SK-N-SH treated with all-trans-retinoic acid at 6 μM for 48 hours (cell line): Measurements from ENCODE around the gene SYNE2.

Source experiments
- ATAC-seq: fragments of 200-7000 bp; cut with Tn5 transposase; 3 replicates; pipeline ENCODE4 v1.9.1; 2020; ENCODE audit warnings: mild to moderate bottlenecking, moderate library complexity
- ARNTL ChIP-seq: fragments of 450-650 bp; formaldehyde crosslinking; IDR thresholded peaks from 2 replicates; pipeline ENCODE4 v1.5.0; 2020; ENCODE audit warnings: low read depth, mild to moderate bottlenecking, moderate library complexity, borderline replicate concordance
- BACH2 ChIP-seq: fragments of 250-450 bp; sonication (Bioruptor Pico); IDR thresholded peaks from 2 replicates; pipeline ENCODE4 v1.9.0; 2021; ENCODE audit warnings: mild to moderate bottlenecking, borderline replicate concordance
- CSDC2 ChIP-seq: fragments of 250-450 bp; sonication (Bioruptor Pico); IDR thresholded peaks from 2 replicates; pipeline ENCODE4 v1.5.0; 2020; ENCODE audit warnings: mild to moderate bottlenecking, moderate library complexity
- ESRRG ChIP-seq: fragments of 250-450 bp; sonication (Bioruptor Pico); IDR thresholded peaks from 2 replicates; pipeline ENCODE4 v1.6.1; 2021; ENCODE audit warnings: mild to moderate bottlenecking
- GLIS3 ChIP-seq: fragments of 250-450 bp; sonication (Bioruptor Pico); IDR thresholded peaks from 2 replicates; pipeline ENCODE4 v1.5.0; 2020; ENCODE audit warnings: mild to moderate bottlenecking, moderate library complexity
- ISL1 ChIP-seq: fragments of 250-450 bp; sonication (Bioruptor Pico); IDR thresholded peaks from 2 replicates; pipeline ENCODE4 v2.1.2; 2022; ENCODE audit warnings: mild to moderate bottlenecking, moderate library complexity
- PPARA ChIP-seq: fragments of 250-450 bp; sonication (Bioruptor Pico); IDR thresholded peaks from 2 replicates; pipeline ENCODE4 v1.5.0; 2020; ENCODE audit warnings: mild to moderate bottlenecking, borderline replicate concordance
- RARB ChIP-seq: fragments of 250-450 bp; sonication (Bioruptor Pico); IDR thresholded peaks from 2 replicates; pipeline ENCODE4 v1.8.0; 2021; ENCODE audit warnings: mild to moderate bottlenecking, moderate library complexity
- SNAI2 ChIP-seq: fragments of 250-450 bp; sonication (Bioruptor Pico); IDR thresholded peaks from 2 replicates; pipeline ENCODE4 v1.5.0; 2020; ENCODE audit warnings: mild to moderate bottlenecking, moderate library complexity
- TCF4 ChIP-seq: fragments of 250-450 bp; sonication (Bioruptor Pico); IDR thresholded peaks from 2 replicates; pipeline ENCODE4 v1.8.0; 2021; ENCODE audit warnings: mild to moderate bottlenecking, moderate library complexity, borderline replicate concordance
- TOX ChIP-seq: fragments of 250-450 bp; sonication (Bioruptor Pico); IDR thresholded peaks from 2 replicates; pipeline ENCODE4 v1.8.0; 2021; ENCODE audit warnings: mild to moderate bottlenecking, moderate library complexity, borderline replicate concordance
- ZC3H10 ChIP-seq: fragments of 250-450 bp; sonication (Bioruptor Pico); IDR thresholded peaks from 2 replicates; pipeline ENCODE4 v1.5.1; 2021; ENCODE audit warnings: mild to moderate bottlenecking, moderate library complexity
- ZFP3 ChIP-seq: fragments of 250-450 bp; sonication (Bioruptor Pico); IDR thresholded peaks from 2 replicates; pipeline ENCODE4 v1.5.0; 2020; ENCODE audit warnings: mild to moderate bottlenecking, moderate library complexity
- ZFP30 ChIP-seq: fragments of 450-650 bp; formaldehyde crosslinking; IDR thresholded peaks from 2 replicates; pipeline ENCODE4 v1.5.0; 2022; ENCODE audit warnings: mild to moderate bottlenecking, moderate library complexity
- ZNF565 ChIP-seq: fragments of 450-650 bp; formaldehyde crosslinking; conservative IDR thresholded peaks from 2 replicates; pipeline ENCODE4 v1.5.0; 2020; ENCODE audit warnings: low read depth, mild to moderate bottlenecking, moderate library complexity
- ZNF70 ChIP-seq: fragments of 450-650 bp; formaldehyde crosslinking; IDR thresholded peaks from 2 replicates; pipeline ENCODE4 v1.5.0; 2020; ENCODE audit warnings: mild to moderate bottlenecking, moderate library complexity
- ZNF8 ChIP-seq: fragments of 450-650 bp; formaldehyde crosslinking; IDR thresholded peaks from 2 replicates; pipeline ENCODE4 v1.5.0; 2020; ENCODE audit warnings: mild to moderate bottlenecking, moderate library complexity
- TF ChIP-seq, protein P1 (sequence below): fragments of 250-450 bp; sonication (Bioruptor Pico); IDR thresholded peaks from 2 replicates; pipeline ENCODE4 v1.5.0; 2020; ENCODE audit warnings: mild to moderate bottlenecking, moderate library complexity
- TF ChIP-seq, protein P2 (sequence below): fragments of 250-450 bp; sonication (Bioruptor Pico); IDR thresholded peaks from 2 replicates; pipeline ENCODE4 v1.8.0; 2020; ENCODE audit warnings: mild to moderate bottlenecking, moderate library complexity, borderline replicate concordance
- TF ChIP-seq, protein P3 (sequence below): fragments of 250-450 bp; sonication (Bioruptor Pico); IDR thresholded peaks from 2 replicates; pipeline ENCODE4 v1.5.1; 2020; ENCODE audit warnings: low read depth, mild to moderate bottlenecking, moderate library complexity

SYNE2 gene

DNA sequence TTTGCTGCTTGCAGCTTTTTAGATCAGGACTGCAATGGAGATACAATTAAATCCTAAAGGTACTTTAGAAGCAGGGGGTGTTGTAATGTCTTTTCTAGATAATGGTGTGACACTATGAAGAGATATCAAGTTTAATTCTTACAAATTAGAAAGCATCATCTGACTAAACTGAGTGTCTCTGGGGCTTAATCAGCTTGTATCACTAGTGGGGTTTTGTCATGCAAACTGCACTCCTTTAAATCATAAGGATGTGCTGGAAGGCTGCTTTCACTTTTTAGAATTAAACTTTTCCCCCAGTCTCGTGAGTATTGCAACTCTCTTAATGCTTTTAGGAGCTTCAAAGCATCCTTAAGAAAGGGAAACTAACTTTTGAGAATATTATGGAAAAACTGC is 222.8 kb downstream of the SYNE2 start (continued):
- TF ChIP-seq, protein P1, sequence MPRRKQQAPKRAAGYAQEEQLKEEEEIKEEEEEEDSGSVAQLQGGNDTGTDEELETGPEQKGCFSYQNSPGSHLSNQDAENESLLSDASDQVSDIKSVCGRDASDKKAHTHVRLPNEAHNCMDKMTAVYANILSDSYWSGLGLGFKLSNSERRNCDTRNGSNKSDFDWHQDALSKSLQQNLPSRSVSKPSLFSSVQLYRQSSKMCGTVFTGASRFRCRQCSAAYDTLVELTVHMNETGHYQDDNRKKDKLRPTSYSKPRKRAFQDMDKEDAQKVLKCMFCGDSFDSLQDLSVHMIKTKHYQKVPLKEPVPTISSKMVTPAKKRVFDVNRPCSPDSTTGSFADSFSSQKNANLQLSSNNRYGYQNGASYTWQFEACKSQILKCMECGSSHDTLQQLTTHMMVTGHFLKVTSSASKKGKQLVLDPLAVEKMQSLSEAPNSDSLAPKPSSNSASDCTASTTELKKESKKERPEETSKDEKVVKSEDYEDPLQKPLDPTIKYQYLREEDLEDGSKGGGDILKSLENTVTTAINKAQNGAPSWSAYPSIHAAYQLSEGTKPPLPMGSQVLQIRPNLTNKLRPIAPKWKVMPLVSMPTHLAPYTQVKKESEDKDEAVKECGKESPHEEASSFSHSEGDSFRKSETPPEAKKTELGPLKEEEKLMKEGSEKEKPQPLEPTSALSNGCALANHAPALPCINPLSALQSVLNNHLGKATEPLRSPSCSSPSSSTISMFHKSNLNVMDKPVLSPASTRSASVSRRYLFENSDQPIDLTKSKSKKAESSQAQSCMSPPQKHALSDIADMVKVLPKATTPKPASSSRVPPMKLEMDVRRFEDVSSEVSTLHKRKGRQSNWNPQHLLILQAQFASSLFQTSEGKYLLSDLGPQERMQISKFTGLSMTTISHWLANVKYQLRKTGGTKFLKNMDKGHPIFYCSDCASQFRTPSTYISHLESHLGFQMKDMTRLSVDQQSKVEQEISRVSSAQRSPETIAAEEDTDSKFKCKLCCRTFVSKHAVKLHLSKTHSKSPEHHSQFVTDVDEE: no peak

DNA sequence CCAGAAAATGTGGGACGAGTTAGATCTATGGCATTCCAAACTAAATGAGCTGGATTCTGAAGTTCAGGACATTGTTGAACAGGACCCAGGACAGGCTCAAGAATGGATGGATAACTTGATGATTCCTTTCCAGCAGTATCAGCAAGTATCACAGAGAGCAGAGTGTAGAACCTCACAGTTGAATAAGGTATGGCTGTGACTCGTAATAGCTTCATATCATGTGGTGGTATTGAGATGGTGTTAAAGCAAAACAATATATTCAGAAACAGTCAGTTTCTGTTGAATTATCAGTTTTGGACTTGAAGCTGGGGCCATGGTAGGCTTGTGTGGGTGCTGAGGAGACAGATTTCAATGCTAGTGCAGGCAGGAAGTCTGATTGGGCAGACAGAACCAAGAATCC is 227.6 kb downstream of the SYNE2 start:
- no peak for TF ChIP-seq ZC3H10 (CRISPR knock-in tag)
- TF ChIP-seq PPARA (CRISPR knock-in tag): no peak
- TF ChIP-seq, protein P2, sequence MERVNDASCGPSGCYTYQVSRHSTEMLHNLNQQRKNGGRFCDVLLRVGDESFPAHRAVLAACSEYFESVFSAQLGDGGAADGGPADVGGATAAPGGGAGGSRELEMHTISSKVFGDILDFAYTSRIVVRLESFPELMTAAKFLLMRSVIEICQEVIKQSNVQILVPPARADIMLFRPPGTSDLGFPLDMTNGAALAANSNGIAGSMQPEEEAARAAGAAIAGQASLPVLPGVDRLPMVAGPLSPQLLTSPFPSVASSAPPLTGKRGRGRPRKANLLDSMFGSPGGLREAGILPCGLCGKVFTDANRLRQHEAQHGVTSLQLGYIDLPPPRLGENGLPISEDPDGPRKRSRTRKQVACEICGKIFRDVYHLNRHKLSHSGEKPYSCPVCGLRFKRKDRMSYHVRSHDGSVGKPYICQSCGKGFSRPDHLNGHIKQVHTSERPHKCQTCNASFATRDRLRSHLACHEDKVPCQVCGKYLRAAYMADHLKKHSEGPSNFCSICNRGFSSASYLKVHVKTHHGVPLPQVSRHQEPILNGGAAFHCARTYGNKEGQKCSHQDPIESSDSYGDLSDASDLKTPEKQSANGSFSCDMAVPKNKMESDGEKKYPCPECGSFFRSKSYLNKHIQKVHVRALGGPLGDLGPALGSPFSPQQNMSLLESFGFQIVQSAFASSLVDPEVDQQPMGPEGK (CRISPR knock-in tag): no peak
- TF ChIP-seq ISL1 (CRISPR knock-in tag): no peak
- TF ChIP-seq TCF4: no peak
- TF ChIP-seq ZNF565 (CRISPR knock-in tag): no peak
- TF ChIP-seq, protein P1: no peak
- no peak for TF ChIP-seq ZNF70 (CRISPR knock-in tag)
- TF ChIP-seq, protein P3, sequence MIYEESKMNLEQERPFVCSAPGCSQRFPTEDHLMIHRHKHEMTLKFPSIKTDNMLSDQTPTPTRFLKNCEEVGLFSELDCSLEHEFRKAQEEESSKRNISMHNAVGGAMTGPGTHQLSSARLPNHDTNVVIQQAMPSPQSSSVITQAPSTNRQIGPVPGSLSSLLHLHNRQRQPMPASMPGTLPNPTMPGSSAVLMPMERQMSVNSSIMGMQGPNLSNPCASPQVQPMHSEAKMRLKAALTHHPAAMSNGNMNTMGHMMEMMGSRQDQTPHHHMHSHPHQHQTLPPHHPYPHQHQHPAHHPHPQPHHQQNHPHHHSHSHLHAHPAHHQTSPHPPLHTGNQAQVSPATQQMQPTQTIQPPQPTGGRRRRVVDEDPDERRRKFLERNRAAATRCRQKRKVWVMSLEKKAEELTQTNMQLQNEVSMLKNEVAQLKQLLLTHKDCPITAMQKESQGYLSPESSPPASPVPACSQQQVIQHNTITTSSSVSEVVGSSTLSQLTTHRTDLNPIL (CRISPR knock-in tag): no peak
- TF ChIP-seq ARNTL (CRISPR knock-in tag): no peak
- TF ChIP-seq ESRRG (CRISPR knock-in tag): no peak
- no peak for TF ChIP-seq BACH2 (CRISPR knock-in tag)
- TF ChIP-seq ZFP3: no peak
- no peak for TF ChIP-seq GLIS3
- TF ChIP-seq, all 23 proteins: peak for 0
- ATAC-seq: no peak

DNA sequence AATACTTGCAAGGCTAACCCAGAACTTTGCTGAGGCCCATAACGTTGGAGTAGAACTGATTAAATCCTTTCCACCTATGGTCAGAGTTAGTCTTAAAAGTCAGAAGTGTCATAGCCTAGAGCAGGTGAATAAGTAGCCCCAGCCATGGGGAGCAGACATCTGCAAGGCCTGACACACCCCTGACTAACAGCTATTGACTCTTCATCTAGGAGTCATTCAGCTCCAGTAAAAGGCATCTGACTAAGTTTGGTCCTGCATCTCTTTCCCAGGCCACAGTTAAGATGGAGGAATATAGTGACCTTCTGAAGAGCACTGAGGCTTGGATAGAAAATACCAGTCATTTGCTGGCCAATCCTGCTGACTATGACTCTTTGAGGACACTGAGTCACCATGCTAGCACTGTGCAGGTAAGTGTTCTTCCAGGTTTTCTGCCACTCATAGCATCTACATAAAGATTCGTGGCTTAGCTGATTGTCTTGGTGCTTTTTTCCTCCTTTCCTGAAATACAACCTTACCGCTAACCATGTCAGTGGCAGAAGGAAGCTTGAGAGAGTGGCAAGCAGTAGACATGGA is 228.5 kb downstream of the SYNE2 start:
- no peak for ATAC-seq
- no peak for TF ChIP-seq CSDC2 (CRISPR knock-in tag)

DNA sequence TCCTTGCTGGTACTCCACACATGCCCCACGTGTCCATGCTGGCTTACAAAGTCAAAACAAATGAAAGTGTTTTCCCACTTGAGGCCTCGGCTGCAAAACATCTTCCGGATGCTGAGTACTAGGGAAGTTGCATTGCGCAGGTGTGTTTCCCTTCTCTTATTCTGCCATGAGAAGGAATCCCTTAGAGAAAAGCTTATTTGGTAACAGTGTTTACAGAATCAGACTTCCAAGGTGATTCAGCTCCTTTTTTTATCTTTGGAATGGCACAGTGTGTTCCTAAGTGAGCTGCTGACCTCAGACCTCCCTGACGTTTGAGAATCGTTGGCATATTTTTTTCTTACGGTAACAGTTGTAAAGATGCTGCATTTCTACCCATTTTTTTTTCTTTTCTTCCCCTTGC is 230.0 kb downstream of the SYNE2 start:
- no peak for ATAC-seq
- no peak for TF ChIP-seq ZC3H10 (CRISPR knock-in tag)
- no peak for TF ChIP-seq TOX (CRISPR knock-in tag)
- TF ChIP-seq ZFP30 (CRISPR knock-in tag): no peak
- no peak for TF ChIP-seq ZFP3
- TF ChIP-seq, protein P3 (CRISPR knock-in tag): no peak

DNA sequence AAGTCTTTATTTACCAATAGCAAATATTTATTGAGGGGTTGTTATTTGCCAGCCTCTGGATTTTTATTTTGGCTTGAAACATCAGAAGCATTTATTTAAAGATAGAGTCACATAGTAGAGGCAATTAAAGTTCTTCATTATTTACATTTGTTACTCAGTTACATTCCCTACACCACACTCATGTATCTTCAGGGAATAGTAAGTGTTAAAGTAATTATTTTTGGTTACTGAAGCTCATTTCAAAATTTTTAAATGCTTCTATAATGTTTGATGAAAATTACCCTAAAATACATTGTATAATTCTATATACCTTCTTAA is 235.8 kb downstream of the SYNE2 start:
- TF ChIP-seq RARB (CRISPR knock-in tag): no peak
- TF ChIP-seq ZNF8 (CRISPR knock-in tag): no peak
- no peak for TF ChIP-seq TOX (CRISPR knock-in tag)
- no peak for TF ChIP-seq ZFP30 (CRISPR knock-in tag)
- no peak for TF ChIP-seq TCF4
- no peak for TF ChIP-seq ZNF565 (CRISPR knock-in tag)
- no peak for TF ChIP-seq SNAI2 (CRISPR knock-in tag)
- ATAC-seq: no peak
